ENCODE measurements around the gene SCNN1G. TPM values are rescaled to one million over a fixed set of nuclear protein-coding genes. Genes with fewer than 3 reads are reported as not detected.

The SCNN1G gene
- total RNA-seq, 1 experiment from 2014 or later = not detected

GRCh38 chr16:23158114-23158513 lies 24.4 kb upstream of the SCNN1G start:
- POLR2A ChIA-PET = no interaction called here
- no peaks in the 10 kb centered on the region for H3K36me3 ChIP-seq (ENCODE audit: control insufficient read depth in 1 of 2, insufficient read depth in 2 of 2, low read length in 2 of 2)

More at GRCh38 chr16:23158114-23158513, 24.4 kb upstream of the SCNN1G start:
- intact Hi-C loops (cut with micrococcal nuclease) = no loop called here
- RAD21 ChIA-PET (ENCODE audit: low non-redundant PET in 1 of 2, low total read pairs in 2 of 2, uncharacterized antibody in 2 of 2, unreplicated experiment in 2 of 2) = no interaction called here
- H3K4me3 ChIP-seq (replicated peaks in 1 of 2; ENCODE audit: low read depth in 1 of 2, low read length in 2 of 2) = no peak overlapping the region
- no peak overlapping the region for H3K27ac ChIP-seq (ENCODE audit: low read depth, low read length)
- CTCF ChIA-PET = no interaction called here
- BruUV-seq (replicated peaks) = no TSS peak
- H3K9me2 ChIP-seq (ENCODE audit: insufficient read depth) = no peaks in the 10 kb centered on the region
- H3K79me2 ChIP-seq (ENCODE audit: insufficient read depth, low read length) = no peaks in the 10 kb centered on the region
- H3K9me3 ChIP-seq (ENCODE audit: control insufficient read depth in 1 of 2, insufficient read depth in 1 of 2, low read depth in 1 of 2, low read length in 2 of 2) = no peaks in the 10 kb centered on the region
- no peak overlapping the region for H3K9ac ChIP-seq (ENCODE audit: low read length)
- no peaks in the 10 kb centered on the region for H3K27me3 ChIP-seq (ENCODE audit: insufficient read depth, low read length)
- DNase-seq (ENCODE audit: low read depth, low spot score) (no peak), ATAC-seq (no peak)
- no peaks in the 10 kb centered on the region for H4K20me1 ChIP-seq (ENCODE audit: insufficient read depth)
- TF ChIP-seq EZH2 (IDR thresholded peaks at IDR 0.05) (no peak), ATF3 (IDR thresholded peaks at IDR 0.05) (no peak), ELF1 (IDR thresholded peaks at IDR 0.05; ENCODE audit: borderline replicate concordance, low read depth) (no peak), EZH2phosphoT487 (IDR thresholded peaks at IDR 0.05; ENCODE audit: borderline replicate concordance) (no peak), CEBPB (IDR thresholded peaks at IDR 0.05; ENCODE audit: low read depth) (no peak), POLR2AphosphoS5 (IDR thresholded peaks at IDR 0.05; ENCODE audit: low read depth, low read length) (no peak), MAX (IDR thresholded peaks at IDR 0.05) (no peak)
- TF ChIP-seq, protein P1, sequence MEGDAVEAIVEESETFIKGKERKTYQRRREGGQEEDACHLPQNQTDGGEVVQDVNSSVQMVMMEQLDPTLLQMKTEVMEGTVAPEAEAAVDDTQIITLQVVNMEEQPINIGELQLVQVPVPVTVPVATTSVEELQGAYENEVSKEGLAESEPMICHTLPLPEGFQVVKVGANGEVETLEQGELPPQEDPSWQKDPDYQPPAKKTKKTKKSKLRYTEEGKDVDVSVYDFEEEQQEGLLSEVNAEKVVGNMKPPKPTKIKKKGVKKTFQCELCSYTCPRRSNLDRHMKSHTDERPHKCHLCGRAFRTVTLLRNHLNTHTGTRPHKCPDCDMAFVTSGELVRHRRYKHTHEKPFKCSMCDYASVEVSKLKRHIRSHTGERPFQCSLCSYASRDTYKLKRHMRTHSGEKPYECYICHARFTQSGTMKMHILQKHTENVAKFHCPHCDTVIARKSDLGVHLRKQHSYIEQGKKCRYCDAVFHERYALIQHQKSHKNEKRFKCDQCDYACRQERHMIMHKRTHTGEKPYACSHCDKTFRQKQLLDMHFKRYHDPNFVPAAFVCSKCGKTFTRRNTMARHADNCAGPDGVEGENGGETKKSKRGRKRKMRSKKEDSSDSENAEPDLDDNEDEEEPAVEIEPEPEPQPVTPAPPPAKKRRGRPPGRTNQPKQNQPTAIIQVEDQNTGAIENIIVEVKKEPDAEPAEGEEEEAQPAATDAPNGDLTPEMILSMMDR (IDR thresholded peaks at IDR 0.05 in 2 of 3, conservative IDR thresholded peaks at IDR 0.05 in 1 of 3; ENCODE audit: borderline replicate concordance in 1 of 3, insufficient read depth in 1 of 3, low read depth in 2 of 3, low read length in 2 of 3) = no peak
- peaks cover 0 to 5% of the 10 kb centered on the region in 2 experiments; a peak in 2 of 4 replicates for H3K4me1 ChIP-seq (ENCODE audit: control insufficient read depth in 1 of 2, insufficient read depth in 2 of 2, low read length in 2 of 2)
- no peak overlapping the region for H2AFZ ChIP-seq (ENCODE audit: low read depth, low read length, poor library complexity, severe bottlenecking)
- H3K4me2 ChIP-seq (ENCODE audit: low read length) = no peak overlapping the region

Data from HCT116 (cell line).